HCT116 (cell line): Measurements from ENCODE around the gene FLACC1.

Experiments
- EZH2 ChIP-seq: fragments of 200-600 bp; sonication (generic); IDR thresholded peaks from 2 replicates; pipeline ENCODE4 v1.6.1; 2017; ENCODE audit warnings: antibody characterized with exemption, mixed run types
- EZH2phosphoT487 ChIP-seq: fragments of 200-600 bp; IDR thresholded peaks from 2 replicates; pipeline ENCODE4 v1.6.1; 2018; ENCODE audit warnings: antibody characterized with exemption, borderline replicate concordance
- POLR2A ChIP-seq: IDR thresholded peaks from 2 replicates; pipeline ENCODE4 v1.7.0; 2011; ENCODE audit warnings: borderline replicate concordance; ENCODE audit not compliant: insufficient read depth, insufficient read length; ENCODE audit errors: extremely low read depth
- TF ChIP-seq, protein P1 (sequence below), 3 experiments: fragments of 200-600 bp in 1 of 3; sonication (generic) in 1 of 3; IDR thresholded peaks in 2 of 3; conservative IDR thresholded peaks in 1 of 3; 2 replicates each; pipeline ENCODE4 v1.5.1; 2012 to 2017; ENCODE audit warnings: low read depth in 2 of 3, low read length in 2 of 3, antibody characterized with exemption in 1 of 3, borderline replicate concordance in 1 of 3, control low read depth in 1 of 3, mild to moderate bottlenecking in 1 of 3, mixed read lengths in 1 of 3, mixed run types in 1 of 3, moderate library complexity in 1 of 3; ENCODE audit not compliant: insufficient read depth in 1 of 3
- TF ChIP-seq, protein P2 (sequence below): IDR thresholded peaks from 2 replicates; pipeline ENCODE4 v1.6.1; 2012; ENCODE audit warnings: low read depth
- TF ChIP-seq, protein P3 (sequence below): IDR thresholded peaks from 2 replicates; pipeline ENCODE4 v1.6.1; 2012

DNA sequence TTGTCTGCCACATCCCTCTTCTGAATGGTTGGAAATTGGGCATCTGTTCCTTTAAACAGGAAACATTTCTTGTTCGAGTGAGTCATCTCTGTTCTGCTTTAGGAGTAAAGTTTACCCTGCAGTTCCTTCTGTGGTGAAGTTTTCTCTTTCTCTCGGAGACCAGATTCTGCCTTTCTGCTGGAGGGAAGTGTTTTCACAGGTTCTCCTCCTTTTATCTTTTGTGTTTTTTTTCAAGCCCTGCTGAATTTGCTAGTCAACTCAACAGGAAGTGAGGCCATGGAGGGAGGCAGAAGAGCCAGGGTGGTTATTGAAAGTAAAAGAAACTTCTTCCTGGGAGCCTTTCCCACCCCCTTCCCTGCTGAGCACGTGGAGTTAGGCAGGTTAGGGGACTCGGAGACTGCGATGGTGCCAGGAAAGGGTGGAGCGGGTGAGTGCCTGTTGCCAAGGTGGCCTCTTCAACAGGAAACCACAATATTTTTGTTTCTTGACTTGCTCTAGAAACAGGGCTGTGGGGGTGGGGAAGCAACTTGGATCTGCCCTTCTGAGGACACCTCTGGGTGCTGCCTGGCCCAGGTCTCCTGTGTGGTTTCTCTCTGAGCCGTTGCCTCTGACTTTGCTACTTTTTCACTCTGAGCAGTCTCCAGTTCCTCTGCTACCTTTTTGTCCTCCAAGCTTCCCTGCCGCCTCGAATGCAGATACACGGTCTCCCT lies 99.0 kb downstream of the FLACC1 start:
- TF ChIP-seq POLR2A (peak; percentile 54), EZH2 (no peak), EZH2phosphoT487 (no peak)
- TF ChIP-seq, protein P1, sequence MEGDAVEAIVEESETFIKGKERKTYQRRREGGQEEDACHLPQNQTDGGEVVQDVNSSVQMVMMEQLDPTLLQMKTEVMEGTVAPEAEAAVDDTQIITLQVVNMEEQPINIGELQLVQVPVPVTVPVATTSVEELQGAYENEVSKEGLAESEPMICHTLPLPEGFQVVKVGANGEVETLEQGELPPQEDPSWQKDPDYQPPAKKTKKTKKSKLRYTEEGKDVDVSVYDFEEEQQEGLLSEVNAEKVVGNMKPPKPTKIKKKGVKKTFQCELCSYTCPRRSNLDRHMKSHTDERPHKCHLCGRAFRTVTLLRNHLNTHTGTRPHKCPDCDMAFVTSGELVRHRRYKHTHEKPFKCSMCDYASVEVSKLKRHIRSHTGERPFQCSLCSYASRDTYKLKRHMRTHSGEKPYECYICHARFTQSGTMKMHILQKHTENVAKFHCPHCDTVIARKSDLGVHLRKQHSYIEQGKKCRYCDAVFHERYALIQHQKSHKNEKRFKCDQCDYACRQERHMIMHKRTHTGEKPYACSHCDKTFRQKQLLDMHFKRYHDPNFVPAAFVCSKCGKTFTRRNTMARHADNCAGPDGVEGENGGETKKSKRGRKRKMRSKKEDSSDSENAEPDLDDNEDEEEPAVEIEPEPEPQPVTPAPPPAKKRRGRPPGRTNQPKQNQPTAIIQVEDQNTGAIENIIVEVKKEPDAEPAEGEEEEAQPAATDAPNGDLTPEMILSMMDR (IDR thresholded peaks at IDR 0.05 in 2 of 3, conservative IDR thresholded peaks at IDR 0.05 in 1 of 3; ENCODE audit: borderline replicate concordance in 1 of 3, insufficient read depth in 1 of 3, low read depth in 2 of 3, low read length in 2 of 3), result 0 out of 6 replicates have a peak, but pooled peaks of 1 of the 3 experiments have one; percentile 1
- TF ChIP-seq, protein P2, sequence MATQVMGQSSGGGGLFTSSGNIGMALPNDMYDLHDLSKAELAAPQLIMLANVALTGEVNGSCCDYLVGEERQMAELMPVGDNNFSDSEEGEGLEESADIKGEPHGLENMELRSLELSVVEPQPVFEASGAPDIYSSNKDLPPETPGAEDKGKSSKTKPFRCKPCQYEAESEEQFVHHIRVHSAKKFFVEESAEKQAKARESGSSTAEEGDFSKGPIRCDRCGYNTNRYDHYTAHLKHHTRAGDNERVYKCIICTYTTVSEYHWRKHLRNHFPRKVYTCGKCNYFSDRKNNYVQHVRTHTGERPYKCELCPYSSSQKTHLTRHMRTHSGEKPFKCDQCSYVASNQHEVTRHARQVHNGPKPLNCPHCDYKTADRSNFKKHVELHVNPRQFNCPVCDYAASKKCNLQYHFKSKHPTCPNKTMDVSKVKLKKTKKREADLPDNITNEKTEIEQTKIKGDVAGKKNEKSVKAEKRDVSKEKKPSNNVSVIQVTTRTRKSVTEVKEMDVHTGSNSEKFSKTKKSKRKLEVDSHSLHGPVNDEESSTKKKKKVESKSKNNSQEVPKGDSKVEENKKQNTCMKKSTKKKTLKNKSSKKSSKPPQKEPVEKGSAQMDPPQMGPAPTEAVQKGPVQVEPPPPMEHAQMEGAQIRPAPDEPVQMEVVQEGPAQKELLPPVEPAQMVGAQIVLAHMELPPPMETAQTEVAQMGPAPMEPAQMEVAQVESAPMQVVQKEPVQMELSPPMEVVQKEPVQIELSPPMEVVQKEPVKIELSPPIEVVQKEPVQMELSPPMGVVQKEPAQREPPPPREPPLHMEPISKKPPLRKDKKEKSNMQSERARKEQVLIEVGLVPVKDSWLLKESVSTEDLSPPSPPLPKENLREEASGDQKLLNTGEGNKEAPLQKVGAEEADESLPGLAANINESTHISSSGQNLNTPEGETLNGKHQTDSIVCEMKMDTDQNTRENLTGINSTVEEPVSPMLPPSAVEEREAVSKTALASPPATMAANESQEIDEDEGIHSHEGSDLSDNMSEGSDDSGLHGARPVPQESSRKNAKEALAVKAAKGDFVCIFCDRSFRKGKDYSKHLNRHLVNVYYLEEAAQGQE, result no peak
- TF ChIP-seq, protein P3, sequence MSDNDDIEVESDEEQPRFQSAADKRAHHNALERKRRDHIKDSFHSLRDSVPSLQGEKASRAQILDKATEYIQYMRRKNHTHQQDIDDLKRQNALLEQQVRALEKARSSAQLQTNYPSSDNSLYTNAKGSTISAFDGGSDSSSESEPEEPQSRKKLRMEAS, result peak; percentile 99
